Testis (tissue), 2 donors: ENCODE data around the gene TIA1.

Experiments
- CTCF ChIP-seq, 3 experiments: fragments of 450-650 bp in 2 of 3; fragments of 200-600 bp in 1 of 3; sonication (generic) in 1 of 3; IDR thresholded peaks; one replicate each; pipeline ENCODE4 v1.5.1; 2016 to 2019; ENCODE audit warnings: antibody characterized with exemption in 3 of 3, mild to moderate bottlenecking in 2 of 3, moderate library complexity in 1 of 3
- POLR2A ChIP-seq: fragments of 450-650 bp; IDR thresholded peaks from one replicate; pipeline ENCODE4 v1.6.1; 2017; ENCODE audit warnings: antibody characterized with exemption, mild to moderate bottlenecking, moderate library complexity

- no peak for TF ChIP-seq CTCF (IDR thresholded peaks at IDR 0.05)
- no peak for TF ChIP-seq POLR2A
Observed at GRCh38 chr2:70214953-70215549, 33.4 kb downstream of the TIA1 start.
